Islet of Langerhans (tissue), 1 donor: ENCODE data around the gene CHST8.
"Not testable (repeated sequence)": the region's sequence is repeated elsewhere in the genome, so short reads cannot be mapped to it uniquely, and the experiment has no call there.

Experiments
- FAIRE-seq: peaks from one replicate; lab custom pipeline; 2011; peaks lifted over from hg19 to GRCh38; lab: Jason Lieb, UNC

Gene CHST8

GRCh38 chr19:33644284-33644836 lies 22.6 kb downstream of the CHST8 start:
- no peak for FAIRE-seq

GRCh38 chr19:33646306-33646705 lies 24.6 kb downstream of the CHST8 start:
- no peak for FAIRE-seq

DNA sequence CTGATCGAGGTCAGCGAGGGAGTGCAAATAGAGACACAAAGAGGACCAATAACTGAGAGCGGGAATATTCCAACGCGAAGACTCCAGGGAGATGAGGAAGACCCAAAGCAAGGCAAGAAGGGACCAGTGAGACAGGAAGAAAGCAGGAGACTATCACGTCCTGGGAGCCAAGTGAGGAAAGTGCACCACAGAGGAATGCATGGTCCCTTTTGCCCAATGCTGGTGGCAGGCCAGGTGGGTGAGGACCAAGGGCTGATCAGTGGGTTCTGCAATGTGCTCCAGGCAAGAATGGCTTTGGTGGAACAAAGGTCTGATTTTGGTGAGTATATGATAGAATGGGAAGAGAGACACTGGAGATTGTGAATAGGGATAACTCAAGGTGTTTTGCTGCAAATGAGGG lies 25.4 kb downstream of the CHST8 start:
- no peak for FAIRE-seq

DNA sequence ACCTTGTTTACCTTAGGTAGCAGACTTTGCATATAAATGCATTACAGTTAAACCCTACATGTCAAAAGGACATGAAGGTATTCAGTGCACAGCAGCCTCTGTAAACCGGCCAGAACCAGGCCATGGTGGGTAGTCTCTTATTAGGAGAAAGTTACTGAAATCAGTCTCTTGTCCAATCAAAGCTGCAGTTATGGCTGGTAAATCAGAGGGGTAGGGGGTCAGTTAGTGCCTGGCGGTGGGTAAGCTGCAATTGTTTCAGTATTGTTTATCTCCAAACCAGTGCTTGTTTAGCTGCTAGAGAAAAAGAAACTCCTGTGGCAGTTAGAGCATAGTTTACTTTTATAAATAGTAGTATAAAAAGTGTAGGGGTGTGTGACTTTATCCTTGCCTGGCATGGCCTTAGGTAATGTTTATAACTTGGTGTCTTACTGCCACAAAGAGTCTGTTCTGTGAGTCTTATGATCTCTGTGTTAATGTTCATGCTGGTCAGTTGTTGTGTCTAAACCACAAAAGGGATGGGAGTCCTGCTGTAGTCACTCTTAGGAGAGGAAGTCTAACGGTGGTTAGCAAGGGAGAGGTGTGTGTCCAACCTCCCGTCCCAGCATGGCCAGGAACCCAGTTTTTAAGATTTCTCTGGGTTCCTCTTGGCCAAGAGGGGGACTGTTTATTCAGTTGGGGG lies 28.0 kb downstream of the CHST8 start:
- FAIRE-seq: no peak

GRCh38 chr19:33653684-33654083 lies 31.9 kb downstream of the CHST8 start:
- FAIRE-seq: no peak

GRCh38 chr19:33654840-33655508 lies 33.2 kb downstream of the CHST8 start:
- FAIRE-seq: no peak

DNA sequence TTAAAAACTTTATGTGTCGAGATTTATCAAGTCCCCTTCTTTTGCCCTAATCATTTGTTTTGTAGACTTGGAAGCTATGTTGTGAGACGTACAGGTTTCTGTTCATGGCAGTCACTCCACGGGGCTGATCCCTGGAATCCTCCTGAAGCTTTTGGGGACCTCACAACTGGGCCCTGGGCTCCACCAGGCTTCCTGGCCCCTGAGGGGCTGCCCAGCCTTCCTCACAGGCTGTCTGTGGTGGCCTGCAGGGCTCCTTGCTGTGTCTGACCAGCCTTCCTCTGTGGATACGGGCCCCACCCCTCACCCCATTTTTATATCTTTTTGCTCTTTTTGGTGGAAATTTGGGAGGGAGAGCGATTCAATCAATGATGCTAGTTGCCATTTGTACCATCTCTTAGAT lies 38.1 kb downstream of the CHST8 start:
- no peak for FAIRE-seq

DNA sequence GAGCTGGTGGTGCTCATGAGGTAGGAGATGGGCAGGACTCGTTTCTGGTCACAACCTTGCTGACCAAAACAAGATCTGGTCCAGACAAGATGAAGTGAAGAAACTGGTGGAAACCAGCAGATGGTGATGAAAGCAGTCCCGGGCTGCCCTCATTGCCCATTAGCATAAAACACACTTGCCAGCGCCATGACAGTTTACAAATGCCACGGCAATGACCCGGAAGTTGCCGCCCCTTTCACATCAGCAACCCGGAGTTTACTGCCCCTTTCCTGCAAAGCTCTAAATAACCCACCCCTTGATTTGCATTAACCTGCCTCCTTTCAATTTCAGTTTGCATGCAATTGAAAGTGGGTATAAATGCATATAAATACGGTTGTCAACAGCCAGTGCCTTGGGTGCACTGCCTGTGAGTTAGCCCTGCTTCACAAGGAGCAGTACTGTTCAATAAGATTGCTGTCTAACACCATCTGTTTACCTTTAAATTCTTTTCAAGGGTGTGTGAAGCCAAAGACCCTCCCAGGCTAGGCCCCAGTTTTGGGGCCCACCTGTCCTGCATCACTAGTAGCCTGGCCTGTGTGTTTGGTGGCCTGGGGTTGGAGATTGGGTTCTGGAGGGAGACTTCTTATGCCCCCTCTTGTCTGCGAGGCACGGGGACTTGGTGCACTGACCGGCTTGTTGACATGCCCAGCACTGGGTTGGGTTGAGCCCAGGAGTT lies 38.8 kb downstream of the CHST8 start:
- FAIRE-seq: no peak

DNA sequence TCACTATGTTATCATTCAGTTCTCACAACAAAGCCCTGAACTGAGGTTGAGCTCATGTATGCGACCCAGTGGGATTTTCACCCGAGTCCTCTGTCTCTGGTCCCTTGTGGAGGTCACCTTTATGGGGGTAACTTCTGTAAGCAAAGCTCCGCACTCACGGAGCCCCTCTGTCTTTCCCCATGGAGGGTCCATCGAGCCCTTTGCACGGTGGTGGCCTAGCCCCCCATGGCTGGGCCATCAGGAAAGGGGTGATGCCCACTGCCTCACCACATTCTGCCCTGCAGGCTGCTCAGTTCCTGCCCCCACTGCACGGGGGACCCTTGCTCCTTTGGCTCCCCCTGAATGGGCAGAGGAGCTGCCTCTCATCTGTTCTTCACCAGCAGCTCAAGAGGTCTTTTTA lies 39.6 kb downstream of the CHST8 start:
- FAIRE-seq: no peak

DNA sequence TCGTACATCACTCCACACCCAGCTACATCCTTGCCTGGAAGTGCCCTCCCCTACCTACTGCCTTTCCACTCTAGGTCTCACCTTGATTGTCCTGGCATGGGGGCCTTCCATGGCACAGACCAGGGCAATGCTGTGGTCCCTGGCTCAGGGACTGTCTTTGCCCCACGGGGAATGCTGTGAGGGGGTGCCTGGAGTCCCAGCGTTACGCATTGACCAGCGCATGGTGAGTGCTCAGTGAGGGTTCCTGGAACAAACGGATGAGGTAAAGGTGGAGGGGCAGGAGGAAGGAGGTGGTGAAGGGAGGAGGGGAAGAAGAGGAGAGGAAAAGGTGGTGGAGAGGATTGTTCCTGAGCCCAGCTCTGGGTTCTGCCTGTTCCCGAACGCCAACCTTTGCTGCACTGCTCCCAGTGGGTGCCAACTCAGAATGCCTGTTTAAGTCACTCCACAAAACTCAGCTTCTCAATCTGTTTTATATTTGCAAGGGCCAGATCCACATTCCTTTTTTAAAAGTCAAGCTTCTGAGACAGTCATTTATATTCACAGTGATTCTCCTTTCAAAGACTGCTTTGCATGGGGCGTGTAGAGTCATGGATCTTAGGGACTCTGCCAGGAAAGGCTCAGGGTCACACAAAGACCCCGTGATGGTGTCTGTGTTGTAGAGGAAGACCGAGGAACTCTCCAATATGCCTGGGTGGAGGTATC lies 40.8 kb downstream of the CHST8 start:
- FAIRE-seq: no peak

DNA sequence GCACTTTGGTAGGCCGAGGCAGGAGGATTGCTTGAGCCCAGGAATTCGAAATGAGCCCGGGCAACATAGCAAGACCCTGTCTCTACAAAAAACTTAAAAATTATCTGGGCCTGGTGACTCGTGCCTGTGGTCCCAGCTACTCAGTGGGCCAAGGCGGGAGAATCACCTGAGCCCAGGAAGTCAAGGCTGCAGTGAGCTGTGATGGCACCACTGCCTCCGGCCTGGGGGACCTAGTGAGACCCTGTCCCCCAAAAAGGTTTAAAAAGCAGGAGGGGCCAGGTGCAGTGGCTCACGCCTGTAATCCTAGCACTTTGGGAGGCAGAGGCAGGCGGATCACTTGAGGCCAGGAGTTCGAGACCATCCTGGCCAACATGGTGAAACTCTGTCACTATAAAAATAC lies 41.6 kb downstream of the CHST8 start:
- not testable (repeated sequence) for FAIRE-seq

DNA sequence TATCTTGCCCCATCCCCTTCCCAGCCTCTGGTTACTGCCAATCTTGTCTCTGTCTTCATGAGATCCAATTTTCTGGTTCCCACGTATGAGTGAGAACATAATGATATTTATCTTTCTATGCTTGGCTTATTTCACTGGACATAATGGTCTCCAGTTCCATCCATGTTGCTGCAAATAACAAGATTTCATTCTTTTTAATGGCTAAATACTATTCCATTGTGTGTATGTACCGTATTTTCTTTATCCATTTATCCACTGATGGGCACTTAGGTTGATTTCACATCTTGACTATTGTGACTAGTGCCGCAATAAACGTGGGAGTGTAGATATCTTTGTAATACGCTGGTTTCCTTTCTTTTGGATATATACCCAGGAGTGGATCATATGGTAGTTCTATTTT lies 43.0 kb downstream of the CHST8 start:
- FAIRE-seq: no peak

DNA sequence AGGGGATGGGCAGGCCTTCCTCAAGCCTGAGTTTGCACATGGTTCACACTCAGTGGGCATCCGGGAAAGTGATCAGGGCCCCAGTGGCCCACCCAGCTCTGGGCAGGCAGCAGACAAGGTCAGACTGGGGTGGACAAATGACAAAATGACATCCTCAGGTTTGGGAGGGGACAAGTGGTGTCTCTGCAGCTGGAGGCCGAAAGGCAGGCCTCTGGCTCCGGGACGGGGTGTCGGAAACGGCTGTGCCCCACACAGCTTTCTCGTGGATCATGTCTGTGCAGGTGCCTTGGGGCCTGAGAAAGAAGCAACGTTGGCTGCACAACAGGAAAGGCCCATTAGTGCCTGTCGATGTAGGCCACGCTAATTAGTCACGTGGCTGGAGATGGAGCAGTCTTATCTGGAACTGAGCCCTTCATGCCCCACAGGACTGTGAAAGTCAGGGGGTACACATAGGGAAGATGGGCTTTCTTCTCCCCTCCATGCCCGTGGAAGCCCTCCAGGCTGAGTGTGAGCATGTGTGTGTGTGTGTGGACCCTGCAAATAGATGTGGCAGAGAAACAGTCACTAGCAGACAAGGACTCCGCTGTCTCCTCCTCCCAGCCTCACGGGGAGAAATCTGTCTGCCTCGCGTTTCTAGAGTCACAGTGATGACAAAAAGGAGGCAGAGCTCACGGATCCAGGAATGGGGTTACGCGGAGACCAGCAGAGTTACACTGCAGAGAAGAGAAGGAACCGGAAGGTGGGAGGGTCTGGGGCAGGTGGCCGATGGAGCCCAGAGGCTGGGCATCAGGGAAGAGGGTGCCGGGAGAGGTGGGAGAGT lies 44.2 kb downstream of the CHST8 start:
- FAIRE-seq: no peak

- FAIRE-seq: no peak
Observed at GRCh38 chr19:33667141-33667650, 45.4 kb downstream of the CHST8 start.

DNA sequence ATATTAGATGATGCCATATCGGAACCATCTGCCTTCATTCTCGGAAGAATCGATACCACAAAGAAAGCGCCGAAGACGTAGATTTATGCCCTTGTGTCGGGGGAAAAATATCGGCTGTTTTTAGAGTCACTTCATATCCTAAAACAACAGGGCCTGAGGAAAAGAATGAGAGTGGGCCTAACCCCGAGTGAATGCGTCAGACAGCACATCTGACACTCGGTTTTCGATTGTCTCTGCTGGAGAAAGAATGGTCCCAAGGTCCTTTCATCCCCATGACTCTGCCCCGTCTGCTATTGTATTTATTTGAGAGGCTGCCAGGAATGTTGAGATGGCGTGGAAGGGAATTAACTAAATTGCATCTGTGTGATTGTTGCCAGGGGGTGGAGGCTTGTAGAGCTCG lies 46.1 kb downstream of the CHST8 start:
- no peak for FAIRE-seq

DNA sequence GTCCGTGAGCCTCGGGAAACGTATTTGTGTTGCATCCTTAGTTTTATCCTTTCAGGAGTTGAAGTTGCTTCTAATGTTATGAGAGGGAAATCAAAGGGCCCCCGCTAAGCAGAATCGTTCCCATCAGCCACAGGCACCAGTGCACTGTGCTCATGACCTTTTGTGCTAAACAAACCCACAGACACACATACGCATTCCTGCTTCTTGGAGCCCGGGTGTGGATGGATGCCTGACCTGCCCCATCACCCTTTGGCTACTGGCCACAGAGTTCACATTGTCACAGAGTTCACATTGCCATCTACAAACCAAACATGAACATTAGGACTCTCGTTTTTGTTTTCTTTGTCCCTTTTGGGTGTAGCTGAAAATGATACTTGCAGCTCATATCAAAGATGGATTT lies 47.2 kb downstream of the CHST8 start:
- FAIRE-seq: no peak

DNA sequence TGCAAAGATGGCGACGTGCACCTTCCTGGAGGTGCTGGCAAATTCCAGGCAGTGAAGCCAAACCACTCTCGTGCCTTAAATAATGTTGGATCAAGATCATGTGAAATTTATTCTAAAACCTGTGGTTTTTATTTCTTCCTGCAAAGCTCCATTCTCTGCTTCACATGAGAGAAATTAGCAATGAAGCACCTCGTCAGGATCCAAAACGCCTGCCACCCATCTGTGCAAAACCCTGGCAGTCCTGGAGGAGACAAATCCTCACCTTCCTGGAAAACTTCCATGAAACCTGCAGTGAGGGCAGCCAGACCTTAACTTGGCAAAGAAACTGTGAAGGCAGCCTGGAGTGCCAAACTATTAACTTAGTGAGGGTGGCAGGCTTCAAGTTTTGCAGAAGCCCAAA lies 47.6 kb downstream of the CHST8 start:
- no peak for FAIRE-seq

DNA sequence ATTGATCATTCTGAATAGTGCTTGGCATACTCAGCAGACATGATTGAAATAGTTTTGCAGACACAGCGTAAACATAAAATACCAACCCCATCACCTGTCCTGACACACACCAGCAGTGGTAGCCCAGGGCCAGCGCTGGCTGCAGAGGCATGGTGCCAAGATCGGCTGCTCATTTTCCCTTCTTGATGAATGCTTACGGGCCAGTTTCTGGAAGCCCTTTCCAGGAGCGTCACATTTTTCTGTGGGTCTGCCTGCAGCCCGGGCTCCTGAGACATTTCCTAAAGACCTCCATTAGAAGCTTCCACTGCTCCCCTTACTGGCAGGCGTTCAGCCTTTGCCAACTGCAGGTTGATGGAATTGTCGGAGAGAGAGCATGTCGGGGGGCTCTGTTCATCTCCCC lies 48.6 kb downstream of the CHST8 start:
- FAIRE-seq: no peak

- no peak for FAIRE-seq
Observed at GRCh38 chr19:33671211-33671610, 49.5 kb downstream of the CHST8 start.

- FAIRE-seq: no peak
Observed at GRCh38 chr19:33673258-33673875, 51.6 kb downstream of the CHST8 start.

GRCh38 chr19:33673996-33674625 lies 52.4 kb downstream of the CHST8 start:
- FAIRE-seq: no peak
